Mesendoderm (in vitro differentiated cells): ENCODE measurements around the gene RGS17.

Experiments
- DNase-seq: peaks from one replicate; pipeline ENCODE4 v3.0.0; 2013
- H2AK5ac ChIP-seq: 2 replicates; pipeline ENCODE4 v1.6.1; 2013; ENCODE audit warnings: low read length, inconsistent platforms
- H2BK120ac ChIP-seq: 2 replicates; pipeline ENCODE4 v1.6.1; 2013; ENCODE audit warnings: low read depth, mild to moderate bottlenecking, low read length, moderate library complexity, mixed read lengths
- H2BK15ac ChIP-seq: replicated peaks from 2 replicates; pipeline ENCODE4 v1.6.1; 2013; ENCODE audit warnings: low read depth, mild to moderate bottlenecking, moderate library complexity
- H2BK5ac ChIP-seq: 2 replicates; pipeline ENCODE4 v1.6.1; 2013; ENCODE audit warnings: low read length, inconsistent platforms
- H3K18ac ChIP-seq: 2 replicates; pipeline ENCODE4 v1.6.1; 2013; ENCODE audit warnings: mild to moderate bottlenecking, low read length, mixed read lengths
- H3K23ac ChIP-seq: one replicate; pipeline ENCODE4 v1.6.1; 2013; ENCODE audit warnings: low read length
- H3K27ac ChIP-seq: 2 replicates; pipeline ENCODE4 v1.5.1; 2013; ENCODE audit warnings: low read depth, mild to moderate bottlenecking, inconsistent platforms, low read length, moderate library complexity
- H3K27me3 ChIP-seq: 2 replicates; pipeline ENCODE4 v1.6.1; 2013; ENCODE audit warnings: low read length, control low read depth, mild to moderate bottlenecking, inconsistent platforms; ENCODE audit not compliant: insufficient read depth, poor library complexity
- H3K36me3 ChIP-seq: 2 replicates; pipeline ENCODE4 v1.6.1; 2013; ENCODE audit warnings: low read length, inconsistent platforms; ENCODE audit not compliant: control insufficient read depth, insufficient read depth
- H3K4ac ChIP-seq: one replicate; pipeline ENCODE4 v1.6.1; 2013; ENCODE audit warnings: low read depth, mild to moderate bottlenecking, low read length, moderate library complexity
- H3K4me1 ChIP-seq: 2 replicates; pipeline ENCODE4 v1.6.1; 2013; ENCODE audit warnings: low read depth, low read length, inconsistent platforms; ENCODE audit not compliant: control insufficient read depth
- H3K4me2 ChIP-seq: 2 replicates; pipeline ENCODE4 v1.6.1; 2013; ENCODE audit warnings: low read length
- H3K4me3 ChIP-seq: 2 replicates; pipeline ENCODE4 v1.5.1; 2013; ENCODE audit warnings: mild to moderate bottlenecking, low read length
- H3K56ac ChIP-seq: one replicate; pipeline ENCODE4 v1.6.1; 2013; ENCODE audit warnings: low read length
- H3K79me1 ChIP-seq: 2 replicates; pipeline ENCODE4 v1.6.1; 2013; ENCODE audit warnings: low read length, inconsistent platforms
- H3K79me2 ChIP-seq: 2 replicates; pipeline ENCODE4 v1.6.1; 2013; ENCODE audit warnings: mild to moderate bottlenecking, low read length; ENCODE audit not compliant: control insufficient read depth, insufficient read depth
- H3K9ac ChIP-seq: 2 replicates; pipeline ENCODE4 v1.6.1; 2013; ENCODE audit warnings: low read length, inconsistent platforms
- H4K5ac ChIP-seq: one replicate; pipeline ENCODE4 v1.6.1; 2013; ENCODE audit warnings: low read length
- H4K8ac ChIP-seq: one replicate; pipeline ENCODE4 v1.6.1; 2013; ENCODE audit warnings: low read depth, mild to moderate bottlenecking, control low read depth, low read length, moderate library complexity
- WGBS: extraction: QIAGEN DNeasy Blood & Tissue Kit; methylation state at CpG from one replicate; pipeline ENCODE4 v1.1.7; 2013; ENCODE audit warnings: low lambda C conversion rate, missing lambda C conversion rate; ENCODE audit not compliant: insufficient coverage; ENCODE audit errors: extremely low coverage; 5-methylcytosine and 5-hydroxymethylcytosine counted together

The RGS17 gene

GRCh38 chr6:153028286-153028685, 102.8 kb downstream of the RGS17 start:
- Histone ChIP-seq H3K56ac (no peak overlapping the region), H2BK15ac (no peak overlapping the region), H4K5ac (no peak overlapping the region), H3K27me3 (no peaks in the 10 kb centered on the region), H2BK120ac (no peak overlapping the region), H3K4me1 (no peaks in the 10 kb centered on the region), H3K79me2 (no peaks in the 10 kb centered on the region), H3K36me3 (no peaks in the 10 kb centered on the region), H4K8ac (no peak overlapping the region), H2BK5ac (no peak overlapping the region), H3K4me3 (no peak overlapping the region), H2AK5ac (no peak overlapping the region), H3K18ac (no peak overlapping the region), H3K4me2 (no peak overlapping the region), H3K9ac (no peak overlapping the region), H3K79me1 (no peaks in the 10 kb centered on the region), H3K23ac (no peak overlapping the region), H3K27ac (no peak overlapping the region), H3K4ac (no peak overlapping the region)
- WGBS, result no CpG with 5 or more reads among the region's 2 CpGs
- DNase-seq, result no peak

GRCh38 chr6:153027480-153027879, 103.6 kb downstream of the RGS17 start:
- H3K9ac ChIP-seq, result no peak overlapping the region
- no peak overlapping the region for H3K4me2 ChIP-seq
- no peak overlapping the region for H3K23ac ChIP-seq
- DNase-seq, result no peak
- H3K27me3 ChIP-seq, result no peaks in the 10 kb centered on the region
- H3K56ac ChIP-seq, result no peak overlapping the region
- H2BK120ac ChIP-seq, result no peak overlapping the region
- no peak overlapping the region for H2BK15ac ChIP-seq
- no peaks in the 10 kb centered on the region for H3K4me1 ChIP-seq
- H3K36me3 ChIP-seq, result no peaks in the 10 kb centered on the region
- H4K5ac ChIP-seq, result no peak overlapping the region
- H3K18ac ChIP-seq, result no peak overlapping the region
- H3K79me1 ChIP-seq, result no peaks in the 10 kb centered on the region
- H3K4ac ChIP-seq, result no peak overlapping the region
- no CpG with 5 or more reads among the region's 4 CpGs for WGBS
- H3K79me2 ChIP-seq, result no peaks in the 10 kb centered on the region
- no peak overlapping the region for H4K8ac ChIP-seq
- H2BK5ac ChIP-seq, result no peak overlapping the region
- no peak overlapping the region for H3K27ac ChIP-seq
- H2AK5ac ChIP-seq, result no peak overlapping the region
- no peak overlapping the region for H3K4me3 ChIP-seq

DNA sequence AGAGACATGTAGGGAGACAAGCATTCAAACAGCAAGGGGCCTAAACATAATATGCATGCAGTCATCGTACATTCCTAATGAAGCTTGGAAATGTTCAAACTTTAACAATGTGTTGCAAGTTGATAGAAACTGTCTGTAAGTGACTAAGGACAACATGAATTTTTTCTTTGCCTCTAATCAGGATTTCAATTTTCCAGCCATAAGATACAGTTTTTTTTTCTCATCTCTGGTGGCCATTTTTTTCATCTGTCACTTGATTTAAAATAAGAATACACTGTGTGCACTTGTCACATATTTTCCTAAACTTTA, 106.4 kb downstream of the RGS17 start:
- H3K23ac ChIP-seq, result no peak overlapping the region
- WGBS, result no CpG with 5 or more reads among the region's 1 CpG

DNA sequence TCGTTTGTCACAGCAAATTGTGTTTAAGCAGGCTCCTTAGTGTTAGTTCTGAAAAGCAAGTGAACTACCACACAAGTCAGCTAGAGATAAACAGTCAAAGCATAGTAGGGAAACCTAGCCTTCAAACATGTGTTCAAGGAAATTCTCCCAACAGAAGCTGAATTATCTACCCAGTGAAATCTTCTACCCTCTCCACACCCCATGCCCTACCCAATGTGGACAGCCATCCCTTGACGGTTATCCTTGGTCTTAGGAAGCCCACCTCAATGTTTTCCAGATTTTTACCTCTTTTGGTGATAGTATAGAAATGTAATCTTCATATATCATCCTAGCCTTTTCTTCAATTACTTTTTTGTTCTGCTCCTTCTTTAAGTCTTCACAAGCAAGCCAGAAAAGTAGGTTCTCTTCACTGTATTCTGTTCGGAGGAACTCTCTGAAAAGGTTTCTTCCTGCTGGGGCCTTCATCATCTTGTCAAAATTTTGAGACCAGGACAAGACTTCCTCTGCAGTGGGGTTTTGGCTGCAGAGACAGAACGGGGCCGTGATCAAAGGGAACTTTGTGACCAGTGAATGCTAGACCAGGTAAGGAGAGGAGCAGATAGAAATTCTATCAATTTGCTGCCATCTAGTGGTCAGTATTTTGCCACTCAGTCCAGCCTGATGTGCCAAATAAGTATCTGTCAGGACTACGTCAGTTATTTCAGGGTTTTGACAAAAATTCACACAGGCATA, 106.9 kb downstream of the RGS17 start:
- Histone ChIP-seq H3K27ac (no peak overlapping the region), H3K56ac (no peak overlapping the region), H3K36me3 (no peaks in the 10 kb centered on the region), H3K4ac (no peak overlapping the region), H3K4me2 (no peak overlapping the region), H4K5ac (no peak overlapping the region), H3K4me3 (no peak overlapping the region), H3K27me3 (no peaks in the 10 kb centered on the region), H3K23ac (no peak overlapping the region), H4K8ac (no peak overlapping the region), H2BK5ac (no peak overlapping the region), H2AK5ac (no peak overlapping the region), H3K79me1 (no peaks in the 10 kb centered on the region), H2BK15ac (no peak overlapping the region), H3K9ac (no peak overlapping the region), H2BK120ac (no peak overlapping the region), H3K4me1 (no peaks in the 10 kb centered on the region), H3K18ac (no peak overlapping the region), H3K79me2 (no peaks in the 10 kb centered on the region)
- no CpG with 5 or more reads among the region's 6 CpGs for WGBS
- peak; percentile 78 for DNase-seq

More for the DNA sequence above, 106.4 kb downstream of the RGS17 start:
- Histone ChIP-seq H2AK5ac (no peak overlapping the region), H4K8ac (no peak overlapping the region), H3K79me2 (no peaks in the 10 kb centered on the region), H3K9ac (no peak overlapping the region), H3K18ac (no peak overlapping the region), H4K5ac (no peak overlapping the region), H3K27ac (no peak overlapping the region), H3K36me3 (no peaks in the 10 kb centered on the region), H3K27me3 (no peaks in the 10 kb centered on the region), H3K4me2 (no peak overlapping the region), H2BK15ac (no peak overlapping the region), H2BK120ac (no peak overlapping the region), H3K79me1 (no peaks in the 10 kb centered on the region), H3K4me1 (no peaks in the 10 kb centered on the region), H2BK5ac (no peak overlapping the region), H3K56ac (no peak overlapping the region), H3K4me3 (no peak overlapping the region), H3K4ac (no peak overlapping the region)
- no peak for DNase-seq

DNA sequence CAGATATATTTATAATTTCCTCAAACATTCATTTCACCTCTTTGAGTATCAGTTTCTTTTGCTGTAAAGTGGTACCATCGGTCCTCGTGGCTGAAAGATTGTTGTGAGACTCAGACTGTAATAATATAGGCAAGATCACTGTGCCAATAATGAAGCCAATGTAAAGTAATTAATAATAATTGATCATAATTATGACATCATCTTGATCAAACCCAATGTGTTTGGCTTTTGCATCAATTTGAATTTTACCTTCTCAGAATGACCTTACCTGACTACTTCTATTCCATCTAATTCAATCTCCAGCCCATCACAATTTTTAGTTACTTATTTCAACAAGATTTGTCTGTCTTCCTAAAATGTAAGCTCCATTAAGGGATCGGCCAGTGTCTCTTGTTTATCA, 112.7 kb downstream of the RGS17 start:
- H3K9ac ChIP-seq, result no peak overlapping the region
- no peak overlapping the region for H2BK120ac ChIP-seq
- no peaks in the 10 kb centered on the region for H3K27me3 ChIP-seq
- no peaks in the 10 kb centered on the region for H3K36me3 ChIP-seq
- no CpG with 5 or more reads among the region's 3 CpGs for WGBS
- no peak overlapping the region for H2BK5ac ChIP-seq
- H2BK15ac ChIP-seq, result no peak overlapping the region
- H3K18ac ChIP-seq, result no peak overlapping the region
- no peak overlapping the region for H4K5ac ChIP-seq
- no peak for DNase-seq
- no peak overlapping the region for H3K27ac ChIP-seq
- H3K79me2 ChIP-seq, result no peaks in the 10 kb centered on the region
- H3K56ac ChIP-seq, result no peak overlapping the region
- H2AK5ac ChIP-seq, result no peak overlapping the region
- H3K4me1 ChIP-seq, result peaks cover 3% of the 10 kb centered on the region
- no peak overlapping the region for H4K8ac ChIP-seq
- H3K4me3 ChIP-seq, result no peak overlapping the region
- no peaks in the 10 kb centered on the region for H3K79me1 ChIP-seq
- H3K4me2 ChIP-seq, result no peak overlapping the region
- H3K4ac ChIP-seq, result no peak overlapping the region
- no peak overlapping the region for H3K23ac ChIP-seq

DNA sequence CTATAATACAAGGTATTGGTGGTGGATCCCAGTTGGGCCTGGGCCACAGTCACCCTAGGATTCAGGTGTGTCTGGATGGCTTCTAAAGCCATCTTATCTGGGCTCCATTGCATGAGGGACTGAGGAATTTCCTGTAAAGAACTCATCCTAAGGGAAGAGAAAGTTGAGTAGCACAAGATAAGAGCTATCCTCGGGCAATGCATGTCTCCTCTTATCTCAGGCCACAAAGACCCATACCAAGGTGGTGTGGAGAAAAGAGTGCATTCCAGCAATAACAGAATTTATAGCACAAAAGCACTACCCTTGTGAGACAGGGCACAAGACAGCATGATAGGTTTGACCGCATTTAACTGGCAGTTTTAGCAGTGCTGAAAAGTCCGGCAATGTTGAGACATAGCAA, 114.2 kb downstream of the RGS17 start:
- H4K8ac ChIP-seq, result no peak overlapping the region
- H3K56ac ChIP-seq, result no peak overlapping the region
- no peak overlapping the region for H3K27ac ChIP-seq
- H2BK120ac ChIP-seq, result no peak overlapping the region
- H3K9ac ChIP-seq, result no peak overlapping the region
- H4K5ac ChIP-seq, result no peak overlapping the region
- H3K18ac ChIP-seq, result no peak overlapping the region
- no peak overlapping the region for H2BK5ac ChIP-seq
- peak; percentile 91 for DNase-seq
- no peak overlapping the region for H3K23ac ChIP-seq
- no peak overlapping the region for H3K4me3 ChIP-seq
- H3K36me3 ChIP-seq, result no peaks in the 10 kb centered on the region
- H3K79me2 ChIP-seq, result no peaks in the 10 kb centered on the region
- H3K4me1 ChIP-seq, result peaks cover 3% of the 10 kb centered on the region
- H2AK5ac ChIP-seq, result no peak overlapping the region
- no CpG with 5 or more reads among the region's 3 CpGs for WGBS
- H2BK15ac ChIP-seq, result no peak overlapping the region
- H3K27me3 ChIP-seq, result no peaks in the 10 kb centered on the region
- H3K4me2 ChIP-seq, result no peak overlapping the region
- H3K4ac ChIP-seq, result no peak overlapping the region
- H3K79me1 ChIP-seq, result no peaks in the 10 kb centered on the region
